CD14-positive monocyte (primary cell): ENCODE results near the gene RGS16. TPM values are rescaled to one million over a fixed set of nuclear protein-coding genes. Genes with fewer than 3 reads are reported as not detected.

Experiments
- DNase-seq, 3 donors: peaks; one replicate each; pipeline ENCODE4 v3.0.0-alpha.2; 2011 to 2022
- H2AFZ ChIP-seq: 2 replicates; pipeline ENCODE4 v1.6.0; 2012; ENCODE audit warnings: mild to moderate bottlenecking, low read depth, low read length, inconsistent platforms; ENCODE audit not compliant: insufficient read depth, poor library complexity, severe bottlenecking
- H3K27ac ChIP-seq, 2 donors: 1 replicate in 1 of 2; 2 replicates in 1 of 2; pipeline ENCODE4 v1.5.1; 2012 to 2013; ENCODE audit warnings: low read length in 2 of 2, control low read depth in 1 of 2, inconsistent platforms in 1 of 2, low read depth in 1 of 2, mild to moderate bottlenecking in 1 of 2
- H3K27me3 ChIP-seq, 2 donors: one replicate each; pipeline versions ENCODE4 v1.6.0 to v1.6.1; 2011 to 2013; ENCODE audit warnings: low read length in 2 of 2; ENCODE audit not compliant: control insufficient read depth in 2 of 2, insufficient read depth in 2 of 2
- H3K36me3 ChIP-seq, 2 donors: replicated peaks in 1 of 2; 1 replicate in 1 of 2; 2 replicates in 1 of 2; pipeline versions ENCODE4 v1.5.1 to v1.6.1; 2012 to 2013; ENCODE audit warnings: low read length in 2 of 2, control low read depth in 1 of 2, inconsistent platforms in 1 of 2, mild to moderate bottlenecking in 1 of 2; ENCODE audit not compliant: insufficient read depth in 2 of 2, control insufficient read depth in 1 of 2
- H3K4me1 ChIP-seq, 2 donors: 1 replicate in 1 of 2; 2 replicates in 1 of 2; pipeline versions ENCODE4 v1.5.1 to v1.6.1; 2012 to 2013; ENCODE audit warnings: low read length in 2 of 2, control low read depth in 1 of 2, inconsistent platforms in 1 of 2, mild to moderate bottlenecking in 1 of 2, moderate library complexity in 1 of 2; ENCODE audit not compliant: insufficient read depth in 2 of 2, control insufficient read depth in 1 of 2
- H3K4me2 ChIP-seq: replicated peaks from 2 replicates; pipeline ENCODE3; 2012; ENCODE audit warnings: low read length, moderate library complexity, mild to moderate bottlenecking; ENCODE audit not compliant: poor library complexity, severe bottlenecking; ENCODE audit errors: extremely low read depth
- H3K4me3 ChIP-seq, 3 experiments: fragments of 200-600 bp in 1 of 3; sonication (generic) in 1 of 3; replicated peaks in 1 of 3; 1 replicate in 2 of 3; 2 replicates in 1 of 3; pipeline ENCODE4 v1.5.1; 2011 to 2013; ENCODE audit warnings: low read length in 3 of 3, mild to moderate bottlenecking in 3 of 3, control low read depth in 2 of 3, low read depth in 2 of 3, inconsistent platforms in 1 of 3, moderate library complexity in 1 of 3
- H3K79me2 ChIP-seq: 2 replicates; pipeline ENCODE4 v1.6.0; 2012; ENCODE audit warnings: mild to moderate bottlenecking, control low read depth, inconsistent platforms, low read length, moderate library complexity; ENCODE audit not compliant: insufficient read depth
- H3K9ac ChIP-seq: 2 replicates; pipeline ENCODE4 v1.6.0; 2017; ENCODE audit warnings: low read length, mild to moderate bottlenecking; ENCODE audit not compliant: insufficient read depth, poor library complexity, severe bottlenecking
- H3K9me3 ChIP-seq, 2 donors: replicated peaks in 1 of 2; 1 replicate in 1 of 2; 2 replicates in 1 of 2; pipeline versions ENCODE4 v1.5.1 to v1.6.1; 2012 to 2013; ENCODE audit warnings: low read length in 2 of 2, control low read depth in 1 of 2; ENCODE audit not compliant: control insufficient read depth in 1 of 2, insufficient read depth in 1 of 2
- H4K20me1 ChIP-seq: 2 replicates; pipeline ENCODE4 v1.6.0; 2012; ENCODE audit warnings: mild to moderate bottlenecking, low read length, control low read depth, moderate library complexity; ENCODE audit not compliant: insufficient read depth
- H3K27ac Mint-ChIP-seq, 7 donors: one replicate each; pipeline ENCODE4 v1.8.0; 2020; ENCODE audit warnings: mild to moderate bottlenecking in 7 of 7, mixed read lengths in 7 of 7, moderate library complexity in 6 of 7, inconsistent platforms in 2 of 7
- H3K27me3 Mint-ChIP-seq, 3 donors: one replicate each; pipeline ENCODE4 v1.8.0; 2021 to 2022; ENCODE audit warnings: low read depth in 3 of 3, mild to moderate bottlenecking in 3 of 3, mixed read lengths in 3 of 3, moderate library complexity in 3 of 3, inconsistent platforms in 1 of 3
- H3K36me3 Mint-ChIP-seq, 2 donors: one replicate each; pipeline ENCODE4 v1.8.0; 2020; ENCODE audit warnings: mixed read lengths in 2 of 2, inconsistent platforms in 1 of 2, mild to moderate bottlenecking in 1 of 2
- H3K4me1 Mint-ChIP-seq: one replicate; pipeline ENCODE4 v1.8.0; 2020; ENCODE audit warnings: mild to moderate bottlenecking, mixed read lengths
- H3K4me3 Mint-ChIP-seq, 2 donors: one replicate each; pipeline ENCODE4 v1.8.0; 2020; ENCODE audit warnings: mild to moderate bottlenecking in 2 of 2, mixed read lengths in 2 of 2, moderate library complexity in 1 of 2
- H3K9me3 Mint-ChIP-seq, 7 donors: one replicate each; pipeline ENCODE4 v1.8.0; 2020 to 2022; ENCODE audit warnings: mixed read lengths in 7 of 7, mild to moderate bottlenecking in 6 of 7, moderate library complexity in 6 of 7, inconsistent platforms in 2 of 7
- CTCF ChIP-seq: fragments of 200-600 bp; IDR thresholded peaks from one replicate; pipeline ENCODE4 v1.8.0; 2022; ENCODE audit warnings: antibody characterized with exemption, mild to moderate bottlenecking
- WGBS: methylation state at CpG from one replicate; pipeline ENCODE4 v1.1.5; 2013; ENCODE audit warnings: missing lambda C conversion rate; ENCODE audit not compliant: insufficient coverage; 5-methylcytosine and 5-hydroxymethylcytosine counted together
- intact Hi-C, 2 donors: fragments of 100-400 bp; cut with micrococcal nuclease; formaldehyde crosslinking; loops; one replicate each; pipeline versions ENCODE4 v1.15.0 to v1.15.1; 2023
- polyA plus RNA-seq, 3 donors: library from polyadenylated mRNA; depleted of rRNA in 1 of 3; unstranded in 2 of 3; stranded (reverse) in 1 of 3; fragments of 300-500 nt in 2 of 3; fragments of >200 nt in 1 of 3; fragmentation: Illumina TruSeq in 2 of 3; gene quantifications; 1 replicate in 2 of 3; 2 replicates in 1 of 3; pipeline ENCODE4 v1.2.3, GENCODE V29; 2012 to 2021

The RGS16 gene
- polyA plus RNA-seq, 3 donors: 0.07 to 0.44 TPM; not detected in 1

- Mint-ChIP-seq H3K27me3 (peaks cover 0 to 2% (median 0%) of the 10 kb centered on the region in 3 donors), H3K4me3 (no peak overlapping the region), H3K27ac (peak overlapping the region in 3 of 7 donors; percentile 46 to 72 (median 48)), H3K36me3 (peaks cover 79 to 84% of the 10 kb centered on the region in 2 donors), H3K4me1 (peaks cover 36% of the 10 kb centered on the region), H3K9me3 (no peaks in the 10 kb centered on the region)
- H3K4me1 ChIP-seq: peaks cover 10 to 19% of the 10 kb centered on the region in 2 donors
- H2AFZ ChIP-seq: no peak overlapping the region
- intact Hi-C loops: loop anchor here in 1 of 2 donors (10.0 kb wide), 1 partner anchor 186 kb away; the partner anchor contains the start of gene GLUL
- no peak overlapping the region for H3K9ac ChIP-seq
- H3K79me2 ChIP-seq: peaks cover 18% of the 10 kb centered on the region
- peaks cover 52 to 77% of the 10 kb centered on the region in 2 donors for H3K36me3 ChIP-seq
- DNase-seq: no peak
- no peaks in the 10 kb centered on the region for H3K27me3 ChIP-seq
- no peak overlapping the region for H3K4me3 ChIP-seq
- H3K27ac ChIP-seq: no peak overlapping the region
- no peak overlapping the region for H3K4me2 ChIP-seq
- H3K9me3 ChIP-seq: no peaks in the 10 kb centered on the region
- 100% methylated on average over 1 of the region's 2 CpGs for WGBS
- peaks cover 8% of the 10 kb centered on the region for H4K20me1 ChIP-seq
- no peak for TF ChIP-seq CTCF
Observed at GRCh38 chr1:182580736-182581135, 23.5 kb downstream of the RGS16 start.

- Histone ChIP-seq H4K20me1 (no peaks in the 10 kb centered on the region), H3K36me3 (peaks cover 49 to 73% of the 10 kb centered on the region in 2 donors), H3K4me1 (no peaks in the 10 kb centered on the region), H3K9ac (no peak overlapping the region), H3K4me2 (no peak overlapping the region), H3K27me3 (no peaks in the 10 kb centered on the region), H3K9me3 (no peaks in the 10 kb centered on the region), H3K79me2 (no peaks in the 10 kb centered on the region), H3K27ac (no peak overlapping the region), H3K4me3 (no peak overlapping the region), H2AFZ (no peak overlapping the region)
- DNase-seq: no peak
- H3K4me1 Mint-ChIP-seq: peaks cover 5% of the 10 kb centered on the region
- WGBS: 65% methylated on average over 2 of the region's 3 CpGs
- no peak for TF ChIP-seq CTCF
- peaks cover 0 to 2% (median 0%) of the 10 kb centered on the region in 3 donors for H3K27me3 Mint-ChIP-seq
- intact Hi-C loops: no loop called here
- H3K36me3 Mint-ChIP-seq: peaks cover 62 to 69% of the 10 kb centered on the region in 2 donors
- no peak overlapping the region for H3K4me3 Mint-ChIP-seq
- H3K9me3 Mint-ChIP-seq: peaks cover 0 to 3% (median 0%) of the 10 kb centered on the region in 7 donors
- H3K27ac Mint-ChIP-seq: no peak overlapping the region
Observed at GRCh38 chr1:182575540-182576149, 28.5 kb downstream of the RGS16 start.
